DND-41 (cell line): ENCODE data around the gene PLCD3.

Experiments used
- EZH2 ChIP-seq: IDR thresholded peaks from 3 replicates; pipeline ENCODE4 v1.6.1; 2012; ENCODE audit warnings: borderline replicate concordance, low read depth, mild to moderate bottlenecking, moderate library complexity, low read length, inconsistent platforms; ENCODE audit not compliant: severe bottlenecking
- TF ChIP-seq, protein P1 (sequence below): IDR thresholded peaks from 2 replicates; pipeline ENCODE4 v1.5.1; 2012; ENCODE audit warnings: borderline replicate concordance, low read length, moderate library complexity, mild to moderate bottlenecking; ENCODE audit not compliant: poor library complexity, severe bottlenecking; ENCODE audit errors: extremely low read depth

DNA sequence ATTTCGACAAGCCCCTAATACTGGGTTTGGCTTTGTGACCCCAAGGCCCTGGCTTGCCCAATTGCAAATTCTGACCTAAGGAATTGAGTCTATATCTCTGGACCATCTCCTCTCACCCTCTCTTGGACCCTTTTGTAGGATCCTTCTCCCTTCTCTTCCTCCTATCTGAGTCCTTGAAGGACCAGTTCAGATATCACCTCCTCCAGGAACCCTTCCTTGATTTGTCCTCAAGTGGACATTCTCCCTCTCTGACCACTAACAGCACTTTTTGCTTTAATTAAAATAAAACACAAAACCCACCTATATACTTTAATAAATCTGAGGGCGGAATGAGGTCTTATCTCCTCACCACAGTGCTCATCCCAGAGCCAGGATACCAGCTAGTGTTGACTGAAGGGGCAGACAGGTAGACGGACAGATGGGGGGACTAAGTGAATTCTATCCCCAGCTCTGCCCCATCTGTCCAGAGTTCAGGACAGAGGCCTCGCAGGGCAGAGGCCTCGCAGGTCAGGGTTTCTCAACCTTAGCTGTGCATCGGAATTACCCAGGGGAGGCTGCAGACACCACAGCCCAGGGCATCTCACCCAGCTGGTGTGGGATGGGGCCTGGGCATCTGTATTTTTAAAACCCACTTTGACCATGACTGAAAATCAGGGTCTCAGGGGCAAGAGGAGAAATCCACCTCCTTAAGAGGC is 9.1 kb downstream of the PLCD3 start:
- TF ChIP-seq, protein P1, sequence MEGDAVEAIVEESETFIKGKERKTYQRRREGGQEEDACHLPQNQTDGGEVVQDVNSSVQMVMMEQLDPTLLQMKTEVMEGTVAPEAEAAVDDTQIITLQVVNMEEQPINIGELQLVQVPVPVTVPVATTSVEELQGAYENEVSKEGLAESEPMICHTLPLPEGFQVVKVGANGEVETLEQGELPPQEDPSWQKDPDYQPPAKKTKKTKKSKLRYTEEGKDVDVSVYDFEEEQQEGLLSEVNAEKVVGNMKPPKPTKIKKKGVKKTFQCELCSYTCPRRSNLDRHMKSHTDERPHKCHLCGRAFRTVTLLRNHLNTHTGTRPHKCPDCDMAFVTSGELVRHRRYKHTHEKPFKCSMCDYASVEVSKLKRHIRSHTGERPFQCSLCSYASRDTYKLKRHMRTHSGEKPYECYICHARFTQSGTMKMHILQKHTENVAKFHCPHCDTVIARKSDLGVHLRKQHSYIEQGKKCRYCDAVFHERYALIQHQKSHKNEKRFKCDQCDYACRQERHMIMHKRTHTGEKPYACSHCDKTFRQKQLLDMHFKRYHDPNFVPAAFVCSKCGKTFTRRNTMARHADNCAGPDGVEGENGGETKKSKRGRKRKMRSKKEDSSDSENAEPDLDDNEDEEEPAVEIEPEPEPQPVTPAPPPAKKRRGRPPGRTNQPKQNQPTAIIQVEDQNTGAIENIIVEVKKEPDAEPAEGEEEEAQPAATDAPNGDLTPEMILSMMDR = no peak
- no peak for TF ChIP-seq EZH2
